Neuronal stem cell (in vitro differentiated cells): ENCODE data around the gene CKMT2.
"Not testable (repeated sequence)": the region's sequence is repeated elsewhere in the genome, so short reads cannot be mapped to it uniquely, and the experiment has no call there.

Experiments
- DNase-seq: peaks from one replicate; pipeline ENCODE4 v3.0.0-alpha.2; 2013; ENCODE audit warnings: low spot score
- H2AFZ ChIP-seq: one replicate; pipeline ENCODE4 v1.6.1; 2013; ENCODE audit warnings: mild to moderate bottlenecking, low read length, inconsistent platforms
- H2AK5ac ChIP-seq: 2 replicates; pipeline ENCODE4 v1.6.1; 2013; ENCODE audit warnings: low read depth, mild to moderate bottlenecking, inconsistent platforms, low read length, moderate library complexity, mixed read lengths
- H2BK120ac ChIP-seq: 2 replicates; pipeline ENCODE4 v1.6.1; 2013; ENCODE audit warnings: low read depth, mild to moderate bottlenecking, inconsistent platforms, low read length, moderate library complexity, mixed read lengths
- H2BK12ac ChIP-seq: one replicate; pipeline ENCODE4 v1.6.1; 2013; ENCODE audit warnings: low read length, inconsistent platforms
- H2BK15ac ChIP-seq: 2 replicates; pipeline ENCODE4 v1.6.1; 2013; ENCODE audit warnings: mild to moderate bottlenecking, low read length, inconsistent platforms, mixed read lengths
- H2BK5ac ChIP-seq: one replicate; pipeline ENCODE4 v1.6.1; 2013; ENCODE audit warnings: inconsistent platforms, mild to moderate bottlenecking, low read length, moderate library complexity
- H3K14ac ChIP-seq: one replicate; pipeline ENCODE4 v1.6.1; 2013; ENCODE audit warnings: low read length, inconsistent platforms
- H3K18ac ChIP-seq: 2 replicates; pipeline ENCODE4 v1.6.1; 2013; ENCODE audit warnings: low read length, inconsistent platforms
- H3K23ac ChIP-seq: 2 replicates; pipeline ENCODE4 v1.6.1; 2013; ENCODE audit warnings: low read depth, mild to moderate bottlenecking, mixed read lengths, low read length, inconsistent platforms; ENCODE audit not compliant: poor library complexity
- H3K27ac ChIP-seq: replicated peaks from 3 replicates; pipeline ENCODE4 v1.5.1; 2013; ENCODE audit warnings: low read length, inconsistent platforms
- H3K27me3 ChIP-seq, 3 experiments: 2 replicates each; pipeline ENCODE4 v1.6.1; 2013; ENCODE audit warnings: low read length in 3 of 3, mild to moderate bottlenecking in 2 of 3, inconsistent platforms in 1 of 3, low read depth in 1 of 3, mixed read lengths in 1 of 3, moderate library complexity in 1 of 3; ENCODE audit not compliant: control insufficient read depth in 3 of 3, insufficient read depth in 3 of 3
- H3K36me3 ChIP-seq, 2 donors: replicated peaks in 1 of 2; 2 replicates each; pipeline ENCODE4 v1.6.1; 2013; ENCODE audit warnings: low read length in 2 of 2; ENCODE audit not compliant: control insufficient read depth in 2 of 2, insufficient read depth in 2 of 2
- H3K4ac ChIP-seq: 2 replicates; pipeline ENCODE4 v1.6.1; 2013; ENCODE audit warnings: inconsistent platforms, mild to moderate bottlenecking, low read length, moderate library complexity
- H3K4me1 ChIP-seq, 2 donors: 1 replicate in 1 of 2; 2 replicates in 1 of 2; pipeline ENCODE4 v1.6.1; 2013; ENCODE audit warnings: low read length in 2 of 2, low read depth in 1 of 2; ENCODE audit not compliant: control insufficient read depth in 2 of 2, insufficient read depth in 1 of 2
- H3K4me2 ChIP-seq: one replicate; pipeline ENCODE4 v1.6.1; 2013; ENCODE audit warnings: mild to moderate bottlenecking, low read length, inconsistent platforms; ENCODE audit not compliant: insufficient read depth, poor library complexity, severe bottlenecking
- H3K4me3 ChIP-seq, 2 donors: 2 replicates each; pipeline ENCODE4 v1.5.1; 2013; ENCODE audit warnings: low read length in 2 of 2, mild to moderate bottlenecking in 2 of 2, inconsistent platforms in 1 of 2, moderate library complexity in 1 of 2
- H3K79me1 ChIP-seq: one replicate; pipeline ENCODE4 v1.6.1; 2013; ENCODE audit warnings: low read depth, mild to moderate bottlenecking, inconsistent platforms, low read length, moderate library complexity
- H3K9ac ChIP-seq: one replicate; pipeline ENCODE4 v1.6.1; 2013; ENCODE audit warnings: mild to moderate bottlenecking, low read depth, low read length, inconsistent platforms; ENCODE audit not compliant: poor library complexity
- H3K9me3 ChIP-seq, 2 donors: replicated peaks in 1 of 2; 2 replicates each; pipeline versions ENCODE3 to v1.6.1; 2013; ENCODE audit warnings: low read length in 2 of 2, mild to moderate bottlenecking in 2 of 2, inconsistent platforms in 1 of 2, low read depth in 1 of 2, mixed read lengths in 1 of 2, moderate library complexity in 1 of 2; ENCODE audit not compliant: control insufficient read depth in 2 of 2, insufficient read depth in 1 of 2
- H4K8ac ChIP-seq: one replicate; pipeline ENCODE4 v1.6.1; 2013; ENCODE audit warnings: low read depth, mild to moderate bottlenecking, inconsistent platforms, low read length, moderate library complexity
- H4K91ac ChIP-seq: one replicate; pipeline ENCODE4 v1.6.1; 2013; ENCODE audit warnings: low read length, low read depth, mild to moderate bottlenecking, inconsistent platforms; ENCODE audit not compliant: poor library complexity
- WGBS, 2 donors: extraction: QIAGEN DNeasy Blood & Tissue Kit; methylation state at CpG; one replicate each; pipeline ENCODE4 v1.1.7; 2013; ENCODE audit warnings: missing lambda C conversion rate in 2 of 2, mixed read lengths in 1 of 2; ENCODE audit not compliant: insufficient read length in 2 of 2, insufficient replicate concordance in 1 of 2; ENCODE audit errors: extremely low coverage in 2 of 2; 5-methylcytosine and 5-hydroxymethylcytosine counted together

CKMT2 gene

DNA sequence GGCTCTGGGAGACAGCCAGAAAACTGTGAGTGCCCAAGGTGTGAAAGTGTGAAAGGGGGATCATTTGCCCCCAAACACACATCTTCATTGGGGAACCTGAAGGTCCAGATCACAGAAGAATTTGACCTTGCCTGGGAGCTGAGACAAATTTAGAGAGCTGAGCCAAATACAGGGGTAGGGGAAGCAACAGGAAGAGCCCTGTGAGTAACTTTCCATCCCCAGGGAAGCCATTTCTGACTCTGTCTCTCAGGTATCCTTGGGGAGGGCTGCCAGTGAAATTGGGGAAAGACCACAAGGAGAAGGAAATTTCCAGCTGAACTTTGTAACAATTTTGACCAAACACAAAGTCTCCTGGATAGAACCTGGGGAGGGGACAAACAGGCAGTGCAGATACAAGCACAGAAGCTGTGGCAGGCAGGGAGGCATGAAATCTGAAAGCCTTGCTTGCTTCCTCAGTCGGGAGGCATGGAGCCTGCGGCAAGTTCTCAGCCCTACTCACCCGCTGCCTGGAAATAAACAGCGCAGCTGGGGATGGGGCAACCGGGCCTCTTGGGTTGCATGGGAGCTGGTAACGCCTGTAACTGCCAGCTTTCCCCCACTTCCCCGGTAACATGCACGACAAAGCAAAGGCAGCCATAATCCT lies 36.8 kb downstream of the CKMT2 start:
- no peak overlapping the region for H2BK15ac ChIP-seq
- no peak overlapping the region for H4K91ac ChIP-seq
- H2AFZ ChIP-seq, result no peak overlapping the region
- H3K18ac ChIP-seq, result peak overlapping the region; percentile 3
- no CpG with 5 or more reads among the region's 8 CpGs for WGBS, 2 donors
- no peak overlapping the region for H4K8ac ChIP-seq
- H2BK5ac ChIP-seq, result no peak overlapping the region
- peaks cover 5% of the 10 kb centered on the region for H3K79me1 ChIP-seq
- H2BK12ac ChIP-seq, result no peak overlapping the region
- peak overlapping the region; percentile 15 for H3K27ac ChIP-seq
- H2AK5ac ChIP-seq, result no peak overlapping the region
- no peak overlapping the region for H3K9ac ChIP-seq
- no peak overlapping the region for H3K14ac ChIP-seq
- peaks cover 0 to 4% of the 10 kb centered on the region in 2 donors for H3K4me1 ChIP-seq
- H3K23ac ChIP-seq, result no peak overlapping the region
- no peak overlapping the region for H2BK120ac ChIP-seq
- H3K27me3 ChIP-seq, result no peaks in the 10 kb centered on the region
- no peak for DNase-seq
- no peaks in the 10 kb centered on the region for H3K36me3 ChIP-seq
- H3K4me2 ChIP-seq, result no peak overlapping the region
- H3K4ac ChIP-seq, result no peak overlapping the region
- H3K4me3 ChIP-seq, result no peak overlapping the region
- peaks cover 0 to 11% of the 10 kb centered on the region in 2 donors for H3K9me3 ChIP-seq

DNA sequence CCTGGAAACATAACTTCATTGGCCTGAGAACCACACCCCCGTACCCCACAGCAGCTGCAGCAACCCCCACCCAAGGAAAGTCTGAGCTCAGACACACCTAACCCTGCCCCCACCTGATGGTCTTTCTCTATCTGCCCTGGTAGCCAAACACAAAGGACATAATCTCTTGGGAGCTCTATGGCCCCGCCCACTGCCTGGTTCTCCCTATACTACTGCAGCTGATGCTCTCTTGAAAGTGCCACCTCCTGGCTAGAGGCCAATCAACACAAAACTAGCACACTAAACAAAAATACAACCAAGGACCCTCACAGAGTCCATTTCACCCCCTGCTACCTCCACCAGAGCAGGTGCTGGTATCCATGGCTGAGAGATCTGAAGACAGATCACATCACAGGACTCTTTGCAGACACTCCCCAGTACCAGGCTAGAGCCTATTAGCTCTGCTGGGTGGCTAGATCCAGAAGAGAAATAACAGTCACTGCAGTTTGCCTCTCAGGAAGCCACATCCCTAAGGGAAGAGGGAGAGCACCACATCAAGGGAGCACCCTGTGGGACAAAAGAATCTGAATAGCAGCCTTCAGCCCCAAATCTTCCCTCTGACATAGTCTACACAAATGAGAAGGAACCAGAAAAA lies 37.4 kb downstream of the CKMT2 start:
- not testable (repeated sequence) for H2AFZ ChIP-seq, H3K23ac ChIP-seq, H2BK12ac ChIP-seq, H3K4me2 ChIP-seq, H2BK15ac ChIP-seq, H3K14ac ChIP-seq, H4K8ac ChIP-seq, H4K91ac ChIP-seq, H3K4me3 ChIP-seq, H3K9ac ChIP-seq, H3K27me3 ChIP-seq, H3K4ac ChIP-seq, H2BK120ac ChIP-seq, H3K79me1 ChIP-seq, H3K36me3 ChIP-seq, DNase-seq, H2BK5ac ChIP-seq, H2AK5ac ChIP-seq, H3K4me1 ChIP-seq
- Histone ChIP-seq H3K27ac (peak overlapping the region; percentile 15), H3K18ac (peak overlapping the region; percentile 3), H3K9me3 (peaks cover 0 to 13% of the 10 kb centered on the region in 2 donors)
- no CpG with 5 or more reads among the region's 2 CpGs for WGBS, 2 donors

DNA sequence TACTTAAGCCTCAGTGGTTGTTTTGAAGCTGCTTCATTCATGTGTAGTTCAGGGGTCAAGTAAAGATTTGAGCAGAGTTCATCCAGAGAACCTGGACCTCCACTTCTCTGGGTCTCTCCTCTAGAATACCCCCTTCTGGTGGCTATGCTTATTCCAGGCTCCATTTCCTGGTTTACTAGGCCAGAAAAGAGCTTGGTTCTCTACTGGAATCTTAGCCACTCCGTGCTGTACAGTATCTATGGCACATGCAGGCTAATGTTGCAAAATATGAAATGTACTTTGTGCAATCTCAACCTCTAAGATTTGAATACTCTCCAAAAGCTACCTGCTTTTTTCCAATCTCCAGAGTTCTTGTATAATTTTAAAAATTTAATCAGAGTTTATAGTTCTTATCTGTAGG lies 50.9 kb downstream of the CKMT2 start:
- no peak for DNase-seq
- Histone ChIP-seq H4K91ac (no peak overlapping the region), H2BK5ac (no peak overlapping the region), H2BK120ac (no peak overlapping the region), H3K4me3 (no peak overlapping the region), H4K8ac (no peak overlapping the region), H2BK12ac (no peak overlapping the region), H3K79me1 (peaks cover 1% of the 10 kb centered on the region), H3K4ac (no peak overlapping the region), H2AK5ac (no peak overlapping the region), H3K18ac (no peak overlapping the region), H2AFZ (no peak overlapping the region), H3K23ac (no peak overlapping the region), H3K27me3 (no peaks in the 10 kb centered on the region), H3K4me1 (no peaks in the 10 kb centered on the region), H2BK15ac (no peak overlapping the region), H3K36me3 (no peaks in the 10 kb centered on the region), H3K4me2 (no peak overlapping the region), H3K9me3 (no peaks in the 10 kb centered on the region), H3K27ac (no peak overlapping the region), H3K14ac (no peak overlapping the region), H3K9ac (no peak overlapping the region)
- WGBS, 2 donors, result no CpG with 5 or more reads among the region's 1 CpG

DNA sequence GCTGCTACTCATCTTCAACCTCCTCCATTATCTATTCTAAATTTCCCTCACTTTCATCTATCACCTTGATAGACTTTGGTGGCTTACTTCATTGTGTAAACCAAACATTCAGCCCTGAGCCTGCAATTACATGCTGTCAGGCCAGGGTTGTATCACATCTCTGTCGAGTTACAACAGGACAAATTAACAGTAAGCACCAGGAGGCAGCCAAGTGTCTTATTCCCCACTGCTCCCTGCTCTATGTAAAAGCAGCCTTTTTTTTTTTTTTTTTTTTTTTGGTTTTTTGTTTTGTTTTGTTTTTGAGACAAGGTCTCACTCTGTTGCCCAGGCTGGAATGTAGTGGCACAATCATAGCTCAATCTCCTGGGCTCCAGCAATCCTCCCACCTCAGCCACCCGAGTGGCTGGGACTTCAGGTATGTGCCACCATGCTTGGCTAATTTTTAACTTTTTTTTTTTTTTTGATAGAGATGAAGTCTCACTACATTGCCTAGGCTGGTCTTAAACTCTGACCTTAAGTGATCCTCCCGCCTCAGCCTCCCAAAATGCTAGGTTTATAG lies 53.0 kb downstream of the CKMT2 start:
- no peak overlapping the region for H3K4ac ChIP-seq
- no peak overlapping the region for H3K14ac ChIP-seq
- H3K4me1 ChIP-seq, result no peaks in the 10 kb centered on the region
- no CpG with 5 or more reads among the region's 3 CpGs for WGBS, 2 donors
- no peak overlapping the region for H4K91ac ChIP-seq
- H3K9ac ChIP-seq, result no peak overlapping the region
- no peak for DNase-seq
- H2BK5ac ChIP-seq, result no peak overlapping the region
- no peak overlapping the region for H2AFZ ChIP-seq
- no peak overlapping the region for H4K8ac ChIP-seq
- H3K23ac ChIP-seq, result no peak overlapping the region
- no peaks in the 10 kb centered on the region for H3K27me3 ChIP-seq
- H3K9me3 ChIP-seq, result peaks cover 0 to 8% of the 10 kb centered on the region in 2 donors
- no peak overlapping the region for H3K27ac ChIP-seq
- H3K79me1 ChIP-seq, result peaks cover 4% of the 10 kb centered on the region
- H2AK5ac ChIP-seq, result no peak overlapping the region
- no peak overlapping the region for H2BK15ac ChIP-seq
- no peak overlapping the region for H3K18ac ChIP-seq
- H2BK120ac ChIP-seq, result no peak overlapping the region
- H3K4me3 ChIP-seq, result no peak overlapping the region
- H3K4me2 ChIP-seq, result no peak overlapping the region
- peaks cover 0 to 2% of the 10 kb centered on the region in 2 donors for H3K36me3 ChIP-seq
- H2BK12ac ChIP-seq, result no peak overlapping the region
